GM23338 (cell line): ENCODE results near the gene STK38.

Source experiments
- CTCF ChIP-seq, 2 experiments: fragments of 200-600 bp in 1 of 2; sonication (generic) in 1 of 2; conservative IDR thresholded peaks; 2 replicates each; pipeline versions ENCODE4 v1.5.1 to v1.6.1; 2016 to 2017; ENCODE audit warnings: antibody characterized with exemption in 2 of 2, low read depth in 2 of 2, mild to moderate bottlenecking in 2 of 2, moderate library complexity in 1 of 2
- EZH2 ChIP-seq: fragments of 200-600 bp; sonication (generic); IDR thresholded peaks from one replicate; pipeline ENCODE4 v1.8.0; 2017; ENCODE audit warnings: antibody characterized with exemption, mild to moderate bottlenecking, low read depth; ENCODE audit not compliant: unreplicated experiment
- EZH2phosphoT487 ChIP-seq: fragments of 200-600 bp; sonication (generic); IDR thresholded peaks from one replicate; pipeline ENCODE4 v1.8.1; 2018; ENCODE audit warnings: antibody characterized with exemption; ENCODE audit not compliant: unreplicated experiment
- POLR2AphosphoS5 ChIP-seq: IDR thresholded peaks from 2 replicates; pipeline ENCODE4 v1.6.1; 2016; ENCODE audit warnings: antibody characterized with exemption, low read depth
- REST ChIP-seq: IDR thresholded peaks from one replicate; pipeline ENCODE4 v1.6.1; 2018; ENCODE audit warnings: antibody characterized with exemption; ENCODE audit not compliant: unreplicated experiment
- STAT1 ChIP-seq: IDR thresholded peaks from one replicate; pipeline ENCODE4 v1.6.1; 2016; ENCODE audit warnings: antibody characterized with exemption; ENCODE audit not compliant: unreplicated experiment
- ZNF114 ChIP-seq: fragments of 250-450 bp; sonication (Bioruptor Pico); IDR thresholded peaks from 2 replicates; pipeline ENCODE4 v1.5.0; 2020; ENCODE audit warnings: mild to moderate bottlenecking, moderate library complexity

GRCh38 chr6:36523451-36523850, 23.8 kb downstream of the STK38 start:
- TF ChIP-seq POLR2AphosphoS5 (no peak), CTCF (conservative IDR thresholded peaks at IDR 0.05; ENCODE audit: low read depth in 2 of 2) (no peak), EZH2 (no peak), REST (no peak), EZH2phosphoT487 (no peak), STAT1 (no peak), ZNF114 (CRISPR knock-in tag) (no peak)
